ENCODE measurements around the gene SLC7A8. TPM values are rescaled to one million over a fixed set of nuclear protein-coding genes. Genes with fewer than 3 reads are reported as not detected.

SLC7A8 gene
- total and polyA plus RNA-seq, 8 donors, result 1.2 to 102 (median 32.0) TPM

- Histone ChIP-seq H3K27ac (peak overlapping the region; percentile 1 to 83 (median 67)), H3K4me3 (peak overlapping the region; percentile 46 to 64 (median 51)), H3K27me3 (no peaks in the 10 kb centered on the region), H3K9me3 (no peaks in the 10 kb centered on the region), H3K4me1 (peaks cover 16 to 69% (median 46%) of the 10 kb centered on the region in 4 donors), H3K36me3 (no peaks in the 10 kb centered on the region)
- no peak for DNase-seq
- intact Hi-C loops (cut with DNase I; ENCODE audit: low total_unique reads), result no loop called here
- TF ChIP-seq POLR2A (IDR thresholded peaks at IDR 0.05) (no peak), EP300 (IDR thresholded peaks at IDR 0.05) (no peak), CTCF (IDR thresholded peaks at IDR 0.05) (no peak), POLR2AphosphoS5 (IDR thresholded peaks at IDR 0.05) (no peak)
- WGBS, 5 donors, result 37 to 44% (median 42%) methylated on average over 3 of the region's 3 CpGs
Observed at GRCh38 chr14:23181453-23181852, 2.0 kb downstream of the SLC7A8 start.

- no peak for TF ChIP-seq POLR2A (IDR thresholded peaks at IDR 0.05)
- peak in 1 of 3 donors; percentile 47 for TF ChIP-seq POLR2AphosphoS5 (IDR thresholded peaks at IDR 0.05)
- peaks cover 30 to 90% (median 65%) of the 10 kb centered on the region in 4 donors for H3K4me1 ChIP-seq
Observed at GRCh38 chr14:23177181-23177580, 6.3 kb downstream of the SLC7A8 start.

GRCh38 chr14:23175823-23176222 is 7.6 kb downstream of the SLC7A8 start:
- 15 to 28% (median 23%) methylated on average over 1 of the region's 1 CpG for WGBS, 5 donors
- Histone ChIP-seq H3K27ac (peak overlapping the region in 4 of 5 donors; percentile 68 to 85 (median 74)), H3K4me1 (peaks cover 27 to 90% (median 62%) of the 10 kb centered on the region in 4 donors), H3K4me3 (no peak overlapping the region), H3K9me3 (no peaks in the 10 kb centered on the region), H3K27me3 (no peaks in the 10 kb centered on the region), H3K36me3 (no peaks in the 10 kb centered on the region)
- intact Hi-C loops (cut with DNase I; ENCODE audit: low total_unique reads), result no loop called here
- no peak for DNase-seq
- no peak for TF ChIP-seq POLR2AphosphoS5 (IDR thresholded peaks at IDR 0.05)
- TF ChIP-seq EP300 (IDR thresholded peaks at IDR 0.05), result no peak

More at GRCh38 chr14:23177181-23177580, 6.3 kb downstream of the SLC7A8 start:
- intact Hi-C loops (cut with DNase I; ENCODE audit: low total_unique reads), result no loop called here
- Histone ChIP-seq H3K27me3 (no peaks in the 10 kb centered on the region), H3K9me3 (no peaks in the 10 kb centered on the region), H3K36me3 (no peaks in the 10 kb centered on the region), H3K27ac (peak overlapping the region; percentile 68 to 89 (median 75)), H3K4me3 (no peak overlapping the region)
- 17 to 43% (median 33%) methylated on average over 2 of the region's 2 CpGs for WGBS, 5 donors
- peak; percentile 52 to 84 for DNase-seq

GRCh38 chr14:23174296-23175184 is 8.9 kb downstream of the SLC7A8 start:
- Histone ChIP-seq H3K4me1 (peaks cover 27 to 77% (median 51%) of the 10 kb centered on the region in 4 donors), H3K27ac (peak overlapping the region in 4 of 5 donors; percentile 36 to 85 (median 74))
- WGBS, 5 donors, result 57 to 71% (median 67%) methylated on average over 6 of the region's 6 CpGs

GRCh38 chr14:23173796-23174195 is 9.7 kb downstream of the SLC7A8 start:
- Histone ChIP-seq H3K4me3 (no peak overlapping the region), H3K27ac (peak overlapping the region in 4 of 5 donors; percentile 30 to 85 (median 74)), H3K27me3 (no peaks in the 10 kb centered on the region), H3K9me3 (no peaks in the 10 kb centered on the region), H3K4me1 (peaks cover 27 to 76% (median 50%) of the 10 kb centered on the region in 4 donors), H3K36me3 (no peaks in the 10 kb centered on the region)
- TF ChIP-seq POLR2AphosphoS5 (IDR thresholded peaks at IDR 0.05) (no peak), POLR2A (IDR thresholded peaks at IDR 0.05) (no peak), EP300 (IDR thresholded peaks at IDR 0.05) (no peak), CTCF (IDR thresholded peaks at IDR 0.05) (no peak)
- 44 to 71% (median 62%) methylated on average over 3 of the region's 3 CpGs for WGBS, 5 donors
- intact Hi-C loops (cut with DNase I; ENCODE audit: low total_unique reads), result no loop called here
- DNase-seq, result no peak

More at GRCh38 chr14:23174296-23175184, 8.9 kb downstream of the SLC7A8 start:
- no peaks in the 10 kb centered on the region for H3K27me3 ChIP-seq
- H3K36me3 ChIP-seq, result no peaks in the 10 kb centered on the region
- TF ChIP-seq POLR2AphosphoS5 (IDR thresholded peaks at IDR 0.05) (peak in 2 of 3 donors; percentile 35 to 48), EP300 (IDR thresholded peaks at IDR 0.05) (no peak), POLR2A (IDR thresholded peaks at IDR 0.05) (no peak)
- H3K9me3 ChIP-seq, result no peaks in the 10 kb centered on the region
- H3K4me3 ChIP-seq, result no peak overlapping the region
- DNase-seq, result no peak
- intact Hi-C loops (cut with DNase I; ENCODE audit: low total_unique reads), result no loop called here
